Frontal cortex (tissue), 4 donors: ENCODE results near the gene IL1RN. TPM values are rescaled to one million over a fixed set of nuclear protein-coding genes. Genes with fewer than 3 reads are reported as not detected.

Experiments
- DNase-seq, 2 donors: peaks; one replicate each; pipeline ENCODE4 v3.0.0; 2012; ENCODE audit warnings: low spot score in 2 of 2
- FAIRE-seq: peaks from 2 replicates; lab custom pipeline; 2012; peaks lifted over from hg19 to GRCh38; lab: Jason Lieb, UNC
- total RNA-seq: library from RNA; depleted of rRNA; stranded (reverse); fragments of >200 nt; gene quantifications from one replicate; pipeline ENCODE4 v1.2.3, GENCODE V29; 2014
- donor health status: control.
- donor health status: control.
- donor health status: control.

IL1RN gene
- total RNA-seq, 1 donor from 2014 or later: not detected

GRCh38 chr2:113167962-113168340, 40.6 kb downstream of the IL1RN start:
- no peak for DNase-seq
- no peak for FAIRE-seq

- DNase-seq (no peak), FAIRE-seq (no peak)
Measured at GRCh38 chr2:113169002-113169530, 41.7 kb downstream of the IL1RN start.

- no peak for DNase-seq
- no peak for FAIRE-seq
Measured at GRCh38 chr2:113169586-113169985, 42.2 kb downstream of the IL1RN start.

- no peak for FAIRE-seq
- no peak for DNase-seq
Measured at GRCh38 chr2:113171334-113172075, 44.1 kb downstream of the IL1RN start.

GRCh38 chr2:113172721-113173541, 45.5 kb downstream of the IL1RN start:
- FAIRE-seq: no peak
- no peak for DNase-seq

GRCh38 chr2:113173542-113174375, 46.4 kb downstream of the IL1RN start, which contains the start of gene PSD4:
Gene PSD4 (plus strand): TSS chr2:113173971. CDS start chr2:113182457, 8,486 bp downstream.
- FAIRE-seq (no peak), DNase-seq (no peak)

- no peak for DNase-seq
- no peak for FAIRE-seq
Measured at GRCh38 chr2:113174376-113174750, 47.0 kb downstream of the IL1RN start.

- DNase-seq (no peak), FAIRE-seq (no peak)
Measured at GRCh38 chr2:113175042-113175628, 47.7 kb downstream of the IL1RN start.

GRCh38 chr2:113175736-113176695, 48.6 kb downstream of the IL1RN start:
- no peak for DNase-seq
- no peak for FAIRE-seq

GRCh38 chr2:113176696-113177355, 49.4 kb downstream of the IL1RN start:
- FAIRE-seq: no peak
- DNase-seq: no peak

GRCh38 chr2:113178069-113178746, 50.8 kb downstream of the IL1RN start:
- DNase-seq: no peak
- FAIRE-seq: no peak

GRCh38 chr2:113178891-113179290, 51.5 kb downstream of the IL1RN start:
- no peak for FAIRE-seq

GRCh38 chr2:113179446-113180045, 52.1 kb downstream of the IL1RN start:
- DNase-seq (no peak), FAIRE-seq (no peak)

More at GRCh38 chr2:113178891-113179290, 51.5 kb downstream of the IL1RN start:
- no peak for DNase-seq

GRCh38 chr2:113180131-113180946, 52.9 kb downstream of the IL1RN start:
- DNase-seq (no peak), FAIRE-seq (no peak)

- FAIRE-seq (no peak), DNase-seq (no peak)
Measured at GRCh38 chr2:113181258-113182051, 54.1 kb downstream of the IL1RN start.
